CD4-positive, alpha-beta T cell (primary cell): ENCODE measurements around the gene NIM1K. TPM values are rescaled to one million over a fixed set of nuclear protein-coding genes. Genes with fewer than 3 reads are reported as not detected.

Experiments
- ATAC-seq: fragments of 200-7000 bp; cut with Tn5 transposase; one replicate; pipeline ENCODE4 v1.10.0; 2022; ENCODE audit warnings: mild to moderate bottlenecking; ENCODE audit not compliant: poor library complexity
- CTCF ChIA-PET: fragments of 350-600 bp; sonication (Branson Sonifier 250); formaldehyde crosslinking; loops from one replicate; lab custom pipeline; 2021; ENCODE audit warnings: antibody characterized with exemption, inconsistent platforms; lab: Charles Lee
- POLR2A ChIA-PET: fragments of 350-600 bp; sonication (Branson Sonifier 250); formaldehyde crosslinking; loops from one replicate; lab custom pipeline; 2021; ENCODE audit warnings: antibody characterized with exemption, inconsistent platforms; lab: Charles Lee
- DNase-seq, 14 experiments: peaks; one replicate each; pipeline ENCODE4 v3.0.0-alpha.2; 2013 to 2020; ENCODE audit warnings: mixed read lengths in 2 of 14
- H3K27ac ChIP-seq, 2 donors: one replicate each; pipeline versions ENCODE4 v1.5.1 to v1.7.0; 2013; ENCODE audit warnings: low read length in 2 of 2, low read depth in 1 of 2, mild to moderate bottlenecking in 1 of 2
- H3K27me3 ChIP-seq, 2 experiments: 1 replicate in 1 of 2; 2 replicates in 1 of 2; pipeline versions ENCODE4 v1.6.1 to v1.7.0; 2013; ENCODE audit warnings: low read length in 2 of 2, control low read depth in 1 of 2, mild to moderate bottlenecking in 1 of 2, moderate library complexity in 1 of 2; ENCODE audit not compliant: insufficient read depth in 2 of 2, control insufficient read depth in 1 of 2
- H3K36me3 ChIP-seq: one replicate; pipeline ENCODE4 v1.6.1; 2013; ENCODE audit warnings: low read length, control low read depth; ENCODE audit not compliant: insufficient read depth
- H3K4me1 ChIP-seq: one replicate; pipeline ENCODE4 v1.6.1; 2013; ENCODE audit warnings: low read length, control low read depth; ENCODE audit not compliant: insufficient read depth
- H3K4me3 ChIP-seq: one replicate; pipeline ENCODE4 v1.5.1; 2013; ENCODE audit warnings: mild to moderate bottlenecking, low read length, moderate library complexity
- H3K9me3 ChIP-seq, 2 experiments: 1 replicate in 1 of 2; 2 replicates in 1 of 2; pipeline versions ENCODE4 v1.6.1 to v1.7.0; 2013; ENCODE audit warnings: low read length in 2 of 2, mild to moderate bottlenecking in 2 of 2, control low read depth in 1 of 2, moderate library complexity in 1 of 2; ENCODE audit not compliant: control insufficient read depth in 1 of 2, insufficient read depth in 1 of 2
- H3K27ac Mint-ChIP-seq: one replicate; pipeline ENCODE4 v1.8.0; 2020; ENCODE audit warnings: mixed read lengths
- H3K27me3 Mint-ChIP-seq: one replicate; pipeline ENCODE4 v1.8.0; 2021; ENCODE audit warnings: mixed read lengths
- H3K36me3 Mint-ChIP-seq: one replicate; pipeline ENCODE4 v1.8.0; 2021; ENCODE audit warnings: low read depth, mixed read lengths
- H3K4me1 Mint-ChIP-seq: one replicate; pipeline ENCODE4 v1.8.0; 2021; ENCODE audit warnings: low read depth, mixed read lengths
- H3K4me3 Mint-ChIP-seq: one replicate; pipeline ENCODE4 v1.8.0; 2020; ENCODE audit warnings: mild to moderate bottlenecking, mixed read lengths
- H3K9me3 Mint-ChIP-seq: one replicate; pipeline ENCODE4 v1.8.0; 2020; ENCODE audit warnings: mixed read lengths
- CTCF ChIP-seq: fragments of 200-600 bp; IDR thresholded peaks from one replicate; pipeline ENCODE4 v1.8.0; 2022; ENCODE audit warnings: antibody characterized with exemption, mild to moderate bottlenecking
- intact Hi-C, 2 experiments: fragments of 100-400 bp; cut with DNase I in 1 of 2; cut with micrococcal nuclease in 1 of 2; formaldehyde crosslinking; loops; one replicate each; pipeline versions ENCODE4 v1.15.1 to v1.9.0; 2023 to 2025; cut with DNase I, micrococcal nuclease
- total RNA-seq, 174 experiments: library from RNA in 2 of 174; stranded (reverse) in 2 of 174; gene quantifications; one replicate each; pipeline ENCODE4 v1.2.3 and lab custom pipeline; 2021 to 2026

Gene NIM1K
- total RNA-seq, 2 experiments from 2014 or later, result 0.08 to 0.44 TPM

- H3K27me3 ChIP-seq, result no peaks in the 10 kb centered on the region
- ATAC-seq (no peak), DNase-seq (no peak)
- Mint-ChIP-seq H3K27me3 (no peaks in the 10 kb centered on the region), H3K27ac (no peak overlapping the region), H3K36me3 (no peaks in the 10 kb centered on the region), H3K4me1 (no peaks in the 10 kb centered on the region), H3K4me3 (no peak overlapping the region), H3K9me3 (no peaks in the 10 kb centered on the region)
- H3K27ac ChIP-seq, result no peak overlapping the region
- H3K4me1 ChIP-seq, result no peaks in the 10 kb centered on the region
- intact Hi-C loops, result no loop called here
- H3K4me3 ChIP-seq, result no peak overlapping the region
- ChIA-PET CTCF (interaction anchor here (0.7 kb wide), 1 partner anchor 17 kb away, joined by 3 read pairs; no protein-coding TSS in a partner anchor), POLR2A (no interaction called here)
- no peak for TF ChIP-seq CTCF
- no peaks in the 10 kb centered on the region for H3K36me3 ChIP-seq
- peaks cover 0 to 3% of the 10 kb centered on the region in 2 experiments for H3K9me3 ChIP-seq
Measured at GRCh38 chr5:43221502-43221901, 29.5 kb downstream of the NIM1K start.

- H3K27me3 ChIP-seq, result no peaks in the 10 kb centered on the region
- ATAC-seq (no peak), DNase-seq (no peak)
- Mint-ChIP-seq H3K36me3 (no peaks in the 10 kb centered on the region), H3K4me3 (no peak overlapping the region), H3K27me3 (no peaks in the 10 kb centered on the region), H3K9me3 (no peaks in the 10 kb centered on the region), H3K27ac (no peak overlapping the region), H3K4me1 (no peaks in the 10 kb centered on the region)
- H3K36me3 ChIP-seq, result no peaks in the 10 kb centered on the region
- CTCF ChIA-PET, result no interaction called here
- intact Hi-C loops, result no loop called here
- H3K4me3 ChIP-seq, result no peak overlapping the region
- POLR2A ChIA-PET, result no interaction called here
- H3K9me3 ChIP-seq, result no peaks in the 10 kb centered on the region
- no peak overlapping the region for H3K27ac ChIP-seq
- H3K4me1 ChIP-seq, result no peaks in the 10 kb centered on the region
- TF ChIP-seq CTCF, result no peak
Measured at GRCh38 chr5:43225649-43226245, 33.7 kb downstream of the NIM1K start.

GRCh38 chr5:43227655-43228054 is 35.6 kb downstream of the NIM1K start:
- peak in 2 of 14 experiments; percentile 5 to 11 for DNase-seq
- H3K9me3 Mint-ChIP-seq, result no peaks in the 10 kb centered on the region
- Histone ChIP-seq H3K4me3 (no peak overlapping the region), H3K9me3 (no peaks in the 10 kb centered on the region), H3K27ac (no peak overlapping the region), H3K27me3 (no peaks in the 10 kb centered on the region), H3K36me3 (no peaks in the 10 kb centered on the region), H3K4me1 (no peaks in the 10 kb centered on the region)
- ChIA-PET CTCF (no interaction called here), POLR2A (no interaction called here)
- no peaks in the 10 kb centered on the region for H3K36me3 Mint-ChIP-seq
- H3K4me1 Mint-ChIP-seq, result no peaks in the 10 kb centered on the region
- intact Hi-C loops, result no loop called here
- no peak overlapping the region for H3K4me3 Mint-ChIP-seq
- ATAC-seq, result no peak
- TF ChIP-seq CTCF, result no peak
- H3K27ac Mint-ChIP-seq, result no peak overlapping the region
- H3K27me3 Mint-ChIP-seq, result no peaks in the 10 kb centered on the region
